AML-193 (cell line): ENCODE data around the gene NUP93.
"Not testable (repeated sequence)": the region's sequence is repeated elsewhere in the genome, so short reads cannot be mapped to it uniquely, and the experiment has no call there.

Experiments
- DNase-seq, 2 experiments: peaks; one replicate each; lab custom pipeline; 2025; lab: John Stamatoyannopoulos, UW

Gene NUP93

GRCh38 chr16:56849690-56850680 lies 120.1 kb downstream of the NUP93 start:
- DNase-seq = no peak

- no peak for DNase-seq
Measured at GRCh38 chr16:56851671-56852400, 121.9 kb downstream of the NUP93 start.

- no peak for DNase-seq
Measured at GRCh38 chr16:56852401-56852730, 122.4 kb downstream of the NUP93 start.

GRCh38 chr16:56852968-56853367 lies 123.0 kb downstream of the NUP93 start:
- no peak for DNase-seq

- DNase-seq = no peak
Measured at GRCh38 chr16:56855201-56855600, 125.3 kb downstream of the NUP93 start.

GRCh38 chr16:56855946-56856345 lies 126.0 kb downstream of the NUP93 start:
- DNase-seq = no peak

GRCh38 chr16:56856876-56857447 lies 127.0 kb downstream of the NUP93 start:
- no peak for DNase-seq

GRCh38 chr16:56858374-56858773 lies 128.4 kb downstream of the NUP93 start:
- no peak for DNase-seq

GRCh38 chr16:56859636-56860035 lies 129.7 kb downstream of the NUP93 start:
- no peak for DNase-seq

- peak; percentile 30 to 38 for DNase-seq
Measured at GRCh38 chr16:56860226-56861020, 130.5 kb downstream of the NUP93 start.

GRCh38 chr16:56861092-56861610 lies 131.2 kb downstream of the NUP93 start:
- no peak for DNase-seq

- no peak for DNase-seq
Measured at GRCh38 chr16:56861756-56862155, 131.8 kb downstream of the NUP93 start.

- peak; percentile 51 to 53 for DNase-seq
Measured at GRCh38 chr16:56862776-56863175, 132.8 kb downstream of the NUP93 start.

GRCh38 chr16:56864960-56865359 lies 135.0 kb downstream of the NUP93 start, which contains the start of gene SLC12A3:
Gene SLC12A3 (plus strand): TSS chr16:56865207. CDS start chr16:56865236, 29 bp downstream.
- DNase-seq = no peak

GRCh38 chr16:56865394-56866062 lies 135.6 kb downstream of the NUP93 start:
- DNase-seq = no peak

- peak; percentile 46 to 55 for DNase-seq
Measured at GRCh38 chr16:56866955-56867830, 137.3 kb downstream of the NUP93 start.

GRCh38 chr16:56868175-56868574 lies 138.2 kb downstream of the NUP93 start:
- DNase-seq = no peak

GRCh38 chr16:56868766-56869165 lies 138.8 kb downstream of the NUP93 start:
- DNase-seq = not testable (repeated sequence)

GRCh38 chr16:56869513-56870275 lies 139.8 kb downstream of the NUP93 start:
- DNase-seq = peak; percentile 32 to 35
